Measurements from ENCODE around the gene CYB5R3.
"Not testable (repeated sequence)": the region's sequence is repeated elsewhere in the genome, so short reads cannot be mapped to it uniquely, and the experiment has no call there.

DNA sequence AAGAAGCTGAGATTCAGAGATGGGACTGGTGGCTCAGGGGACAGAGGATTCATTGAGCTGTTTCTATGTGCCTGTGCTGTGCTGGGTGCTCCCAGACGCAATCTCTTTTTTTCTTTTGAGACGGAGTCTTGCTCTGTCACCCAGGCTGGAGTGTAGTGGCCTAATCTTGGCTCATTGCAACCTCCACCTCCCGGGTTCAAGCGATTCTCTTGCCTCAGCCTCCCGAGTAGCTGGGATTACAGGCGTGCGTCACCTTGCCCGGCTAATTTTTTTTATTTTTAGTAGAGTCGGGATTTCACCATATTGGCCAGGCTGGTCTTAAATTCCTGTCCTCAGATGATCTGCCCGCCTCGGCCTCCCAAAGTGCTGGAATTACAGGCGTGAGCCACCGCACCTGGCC is 23.9 kb upstream of the CYB5R3 start:
- TF ChIP-seq, protein P1, sequence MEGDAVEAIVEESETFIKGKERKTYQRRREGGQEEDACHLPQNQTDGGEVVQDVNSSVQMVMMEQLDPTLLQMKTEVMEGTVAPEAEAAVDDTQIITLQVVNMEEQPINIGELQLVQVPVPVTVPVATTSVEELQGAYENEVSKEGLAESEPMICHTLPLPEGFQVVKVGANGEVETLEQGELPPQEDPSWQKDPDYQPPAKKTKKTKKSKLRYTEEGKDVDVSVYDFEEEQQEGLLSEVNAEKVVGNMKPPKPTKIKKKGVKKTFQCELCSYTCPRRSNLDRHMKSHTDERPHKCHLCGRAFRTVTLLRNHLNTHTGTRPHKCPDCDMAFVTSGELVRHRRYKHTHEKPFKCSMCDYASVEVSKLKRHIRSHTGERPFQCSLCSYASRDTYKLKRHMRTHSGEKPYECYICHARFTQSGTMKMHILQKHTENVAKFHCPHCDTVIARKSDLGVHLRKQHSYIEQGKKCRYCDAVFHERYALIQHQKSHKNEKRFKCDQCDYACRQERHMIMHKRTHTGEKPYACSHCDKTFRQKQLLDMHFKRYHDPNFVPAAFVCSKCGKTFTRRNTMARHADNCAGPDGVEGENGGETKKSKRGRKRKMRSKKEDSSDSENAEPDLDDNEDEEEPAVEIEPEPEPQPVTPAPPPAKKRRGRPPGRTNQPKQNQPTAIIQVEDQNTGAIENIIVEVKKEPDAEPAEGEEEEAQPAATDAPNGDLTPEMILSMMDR (IDR thresholded peaks at IDR 0.05): not testable (repeated sequence)
- TF ChIP-seq POLR2AphosphoS5, EP300 (IDR thresholded peaks at IDR 0.05): not testable (repeated sequence)

Data from gastroesophageal sphincter (tissue), 3 donors.